Naive thymus-derived CD8-positive, alpha-beta T cell (primary cell): Measurements from ENCODE around the gene ERBB4. TPM values are rescaled to one million over a fixed set of nuclear protein-coding genes. Genes with fewer than 3 reads are reported as not detected.

Experiments used
- ATAC-seq, 2 donors: fragments of 150-1000 bp; cut with Tn5 transposase in 1 of 2; sonication (Bioruptor Pico), chemical (Tn5 transposase) in 1 of 2; 1 replicate in 1 of 2; 2 replicates in 1 of 2; pipeline ENCODE4 v1.10.0; 2021; ENCODE audit warnings: mild to moderate bottlenecking in 2 of 2, moderate library complexity in 2 of 2
- POLR2A ChIA-PET: fragments of 350-600 bp; sonication (Branson Sonifier 250); formaldehyde crosslinking; loops from one replicate; lab custom pipeline; 2021; ENCODE audit warnings: antibody characterized with exemption; lab: Charles Lee
- DNase-seq, 10 donors: peaks; one replicate each; pipeline versions ENCODE4 v3.0.0 to v3.0.0-alpha.2; 2020 to 2022
- H3K27ac Mint-ChIP-seq, 10 donors: one replicate each; pipeline ENCODE4 v1.8.0; 2020 to 2022; ENCODE audit warnings: mild to moderate bottlenecking in 10 of 10, mixed read lengths in 10 of 10, moderate library complexity in 4 of 10, inconsistent platforms in 1 of 10
- H3K27me3 Mint-ChIP-seq, 5 donors: one replicate each; pipeline ENCODE4 v1.8.0; 2021 to 2022; ENCODE audit warnings: mixed read lengths in 5 of 5
- H3K36me3 Mint-ChIP-seq, 3 donors: one replicate each; pipeline ENCODE4 v1.8.0; 2020 to 2022; ENCODE audit warnings: mixed read lengths in 3 of 3, mild to moderate bottlenecking in 2 of 3, inconsistent platforms in 1 of 3
- H3K4me1 Mint-ChIP-seq, 4 donors: one replicate each; pipeline ENCODE4 v1.8.0; 2021 to 2022; ENCODE audit warnings: mixed read lengths in 4 of 4
- H3K4me3 Mint-ChIP-seq, 10 donors: one replicate each; pipeline ENCODE4 v1.8.0; 2020 to 2022; ENCODE audit warnings: mild to moderate bottlenecking in 10 of 10, mixed read lengths in 10 of 10, moderate library complexity in 6 of 10, inconsistent platforms in 1 of 10
- H3K9me3 Mint-ChIP-seq, 9 donors: one replicate each; pipeline ENCODE4 v1.8.0; 2020 to 2022; ENCODE audit warnings: mixed read lengths in 9 of 9, mild to moderate bottlenecking in 3 of 9, inconsistent platforms in 1 of 9, moderate library complexity in 1 of 9
- polyA plus RNA-seq, 3 donors: library from polyadenylated mRNA; unstranded; fragments of 300-500 nt; fragmentation: Illumina TruSeq; gene quantifications; one replicate each; pipeline ENCODE4 v1.2.3, GENCODE V29; 2021
- total RNA-seq, 8 experiments: library from RNA in 2 of 8; stranded (reverse) in 2 of 8; gene quantifications; one replicate each; pipeline ENCODE4 v1.2.3 and lab custom pipeline; 2021 to 2026

The ERBB4 gene
- total and polyA plus RNA-seq, 5 experiments from 2014 or later: not detected

DNA sequence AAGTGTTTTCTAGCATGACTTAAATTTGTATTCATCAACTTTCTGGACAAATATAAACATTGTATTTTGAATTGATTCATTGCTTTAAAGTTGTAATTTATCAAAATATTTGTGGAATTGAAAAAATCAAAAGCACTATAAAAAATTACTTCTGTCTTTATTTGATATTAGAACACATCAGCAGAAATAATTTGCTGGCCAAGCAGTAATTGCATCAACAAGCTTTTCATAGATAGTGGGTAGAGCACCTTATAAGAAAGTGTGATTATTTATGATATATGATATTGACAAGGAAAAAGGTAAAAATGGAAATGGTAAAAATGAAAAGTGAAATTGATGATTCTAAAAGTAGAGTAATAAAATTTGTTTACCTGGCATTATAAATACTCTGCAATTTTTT, 1121.1 kb downstream of the ERBB4 start:
- DNase-seq (no peak), ATAC-seq (no peak)
- Mint-ChIP-seq H3K27ac (no peak overlapping the region), H3K4me3 (no peak overlapping the region), H3K27me3 (no peaks in the 10 kb centered on the region), H3K4me1 (no peaks in the 10 kb centered on the region), H3K9me3 (peaks cover 0 to 6% (median 0%) of the 10 kb centered on the region in 9 donors), H3K36me3 (no peaks in the 10 kb centered on the region)
- POLR2A ChIA-PET: no interaction called here

DNA sequence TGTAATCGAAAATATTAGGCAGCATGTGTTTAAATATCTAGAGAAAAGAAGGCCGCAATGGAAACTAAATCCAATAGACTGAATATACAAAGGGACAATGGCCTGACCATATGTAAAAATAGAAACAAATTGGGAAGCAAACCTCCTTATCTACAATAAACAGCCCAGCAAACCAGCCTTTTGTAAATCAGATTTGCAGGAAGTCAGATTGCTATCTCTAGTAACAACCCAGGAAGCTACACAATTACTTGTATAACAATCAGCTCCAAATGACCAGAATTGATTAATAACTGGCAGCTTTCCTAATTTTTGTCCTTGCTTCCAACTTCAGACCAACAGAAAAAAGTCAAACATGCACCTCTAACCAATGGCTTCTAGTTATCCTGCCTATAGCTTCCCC, 1122.2 kb downstream of the ERBB4 start:
- H3K9me3 Mint-ChIP-seq: peaks cover 0 to 6% (median 1%) of the 10 kb centered on the region in 9 donors
- DNase-seq (no peak), ATAC-seq (no peak)
- no peak overlapping the region for H3K27ac Mint-ChIP-seq
- no peaks in the 10 kb centered on the region for H3K4me1 Mint-ChIP-seq
- no peak overlapping the region for H3K4me3 Mint-ChIP-seq
- POLR2A ChIA-PET: no interaction called here
- no peaks in the 10 kb centered on the region for H3K36me3 Mint-ChIP-seq
- H3K27me3 Mint-ChIP-seq: no peaks in the 10 kb centered on the region

- Mint-ChIP-seq H3K27ac (peak overlapping the region in 1 of 10 donors; percentile 22), H3K9me3 (peaks cover 0 to 6% (median 1%) of the 10 kb centered on the region in 9 donors), H3K4me3 (no peak overlapping the region), H3K27me3 (no peaks in the 10 kb centered on the region), H3K4me1 (no peaks in the 10 kb centered on the region), H3K36me3 (no peaks in the 10 kb centered on the region)
- DNase-seq (no peak), ATAC-seq (no peak)
- POLR2A ChIA-PET: no interaction called here
Measured at GRCh38 chr2:211413746-211414145, 1124.9 kb downstream of the ERBB4 start.

- POLR2A ChIA-PET: no interaction called here
- ATAC-seq: no peak
- H3K4me3 Mint-ChIP-seq: no peak overlapping the region
- no peaks in the 10 kb centered on the region for H3K4me1 Mint-ChIP-seq
- peaks cover 0 to 4% (median 0%) of the 10 kb centered on the region in 9 donors for H3K9me3 Mint-ChIP-seq
- H3K36me3 Mint-ChIP-seq: no peaks in the 10 kb centered on the region
- H3K27ac Mint-ChIP-seq: no peak overlapping the region
- DNase-seq: no peak
- no peaks in the 10 kb centered on the region for H3K27me3 Mint-ChIP-seq
Measured at GRCh38 chr2:211408483-211408891, 1130.1 kb downstream of the ERBB4 start.

- Mint-ChIP-seq H3K36me3 (no peaks in the 10 kb centered on the region), H3K4me1 (no peaks in the 10 kb centered on the region), H3K4me3 (no peak overlapping the region), H3K27ac (no peak overlapping the region), H3K27me3 (no peaks in the 10 kb centered on the region), H3K9me3 (peaks cover 0 to 4% (median 0%) of the 10 kb centered on the region in 9 donors)
- POLR2A ChIA-PET: no interaction called here
- no peak for DNase-seq
- no peak for ATAC-seq
Measured at GRCh38 chr2:211407076-211407475, 1131.5 kb downstream of the ERBB4 start.

GRCh38 chr2:211405036-211405435, 1133.6 kb downstream of the ERBB4 start:
- Mint-ChIP-seq H3K4me3 (no peak overlapping the region), H3K4me1 (no peaks in the 10 kb centered on the region), H3K27me3 (no peaks in the 10 kb centered on the region), H3K9me3 (peaks cover 0 to 4% (median 0%) of the 10 kb centered on the region in 9 donors), H3K36me3 (no peaks in the 10 kb centered on the region), H3K27ac (no peak overlapping the region)
- ATAC-seq (no peak), DNase-seq (no peak)
- POLR2A ChIA-PET: no interaction called here

DNA sequence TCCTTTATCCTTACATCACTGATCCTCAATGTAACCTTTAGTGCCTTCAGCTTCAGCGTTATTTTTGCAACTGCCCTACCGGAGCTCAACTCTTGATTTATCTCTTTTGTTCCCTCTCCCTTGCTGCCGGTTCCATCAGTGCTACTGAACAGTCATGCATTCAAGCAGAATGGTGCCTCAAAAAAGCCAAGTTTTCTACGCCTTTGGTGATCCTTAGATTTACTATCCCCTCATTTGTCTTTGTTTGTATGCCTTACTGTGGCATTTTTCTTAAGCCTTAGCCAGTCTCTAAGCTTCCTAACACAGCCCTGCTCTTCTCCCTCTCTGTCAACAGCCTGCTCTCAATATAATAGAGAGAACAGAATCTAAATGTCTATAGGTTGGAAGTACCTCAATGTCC, 1134.5 kb downstream of the ERBB4 start:
- no peaks in the 10 kb centered on the region for H3K27me3 Mint-ChIP-seq
- no peak for DNase-seq
- POLR2A ChIA-PET: no interaction called here
- no peak for ATAC-seq
- H3K27ac Mint-ChIP-seq: no peak overlapping the region
- H3K9me3 Mint-ChIP-seq: peaks cover 0 to 4% (median 0%) of the 10 kb centered on the region in 9 donors
- no peaks in the 10 kb centered on the region for H3K36me3 Mint-ChIP-seq
- H3K4me3 Mint-ChIP-seq: no peak overlapping the region
- no peaks in the 10 kb centered on the region for H3K4me1 Mint-ChIP-seq

GRCh38 chr2:211401328-211401727, 1137.3 kb downstream of the ERBB4 start:
- H3K4me1 Mint-ChIP-seq: no peaks in the 10 kb centered on the region
- H3K4me3 Mint-ChIP-seq: no peak overlapping the region
- H3K27ac Mint-ChIP-seq: no peak overlapping the region
- peaks cover 0 to 4% (median 0%) of the 10 kb centered on the region in 5 donors for H3K27me3 Mint-ChIP-seq
- POLR2A ChIA-PET: no interaction called here
- H3K9me3 Mint-ChIP-seq: peaks cover 0 to 7% (median 0%) of the 10 kb centered on the region in 9 donors
- DNase-seq (no peak), ATAC-seq (no peak)
- H3K36me3 Mint-ChIP-seq: no peaks in the 10 kb centered on the region

GRCh38 chr2:211397764-211398163, 1140.8 kb downstream of the ERBB4 start:
- DNase-seq (no peak), ATAC-seq (no peak)
- POLR2A ChIA-PET: no interaction called here
- H3K4me3 Mint-ChIP-seq: no peak overlapping the region
- H3K36me3 Mint-ChIP-seq: no peaks in the 10 kb centered on the region
- H3K27ac Mint-ChIP-seq: no peak overlapping the region
- no peaks in the 10 kb centered on the region for H3K4me1 Mint-ChIP-seq
- H3K27me3 Mint-ChIP-seq: peaks cover 0 to 4% (median 0%) of the 10 kb centered on the region in 5 donors
- H3K9me3 Mint-ChIP-seq: peaks cover 0 to 3% (median 0%) of the 10 kb centered on the region in 9 donors

GRCh38 chr2:211396815-211397214, 1141.8 kb downstream of the ERBB4 start:
- Mint-ChIP-seq H3K9me3 (peaks cover 0 to 3% (median 0%) of the 10 kb centered on the region in 9 donors), H3K4me1 (no peaks in the 10 kb centered on the region), H3K36me3 (no peaks in the 10 kb centered on the region), H3K27me3 (peaks cover 0 to 4% (median 0%) of the 10 kb centered on the region in 5 donors), H3K4me3 (no peak overlapping the region), H3K27ac (no peak overlapping the region)
- ATAC-seq (no peak), DNase-seq (no peak)
- POLR2A ChIA-PET: no interaction called here

DNA sequence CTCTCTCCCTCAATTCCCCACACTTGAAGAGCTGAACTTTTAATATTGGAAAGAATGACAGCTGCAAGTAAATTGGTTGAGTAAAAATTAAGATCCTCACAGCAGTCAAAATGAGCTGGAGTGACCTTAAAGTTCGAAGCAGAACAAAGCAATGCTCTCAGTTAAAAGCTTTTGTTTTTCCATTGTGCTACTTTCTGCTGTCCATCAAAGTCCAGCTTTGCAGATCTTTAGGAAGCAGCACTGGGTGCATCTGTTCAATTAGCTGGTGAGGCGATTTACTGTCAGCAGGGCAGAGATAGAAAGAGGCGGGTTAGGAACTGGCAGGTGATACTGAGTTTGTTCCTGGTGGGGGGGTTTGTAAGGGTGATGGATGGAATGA, 1147.4 kb downstream of the ERBB4 start:
- POLR2A ChIA-PET: no interaction called here
- H3K4me3 Mint-ChIP-seq: no peak overlapping the region
- H3K27me3 Mint-ChIP-seq: no peaks in the 10 kb centered on the region
- DNase-seq (no peak), ATAC-seq (no peak)
- no peaks in the 10 kb centered on the region for H3K4me1 Mint-ChIP-seq
- no peaks in the 10 kb centered on the region for H3K36me3 Mint-ChIP-seq
- H3K9me3 Mint-ChIP-seq: peaks cover 0 to 3% (median 0%) of the 10 kb centered on the region in 9 donors
- H3K27ac Mint-ChIP-seq: no peak overlapping the region

- POLR2A ChIA-PET: no interaction called here
- peaks cover 0 to 3% (median 0%) of the 10 kb centered on the region in 9 donors for H3K9me3 Mint-ChIP-seq
- ATAC-seq (no peak), DNase-seq (no peak)
- no peaks in the 10 kb centered on the region for H3K36me3 Mint-ChIP-seq
- H3K27ac Mint-ChIP-seq: no peak overlapping the region
- H3K27me3 Mint-ChIP-seq: no peaks in the 10 kb centered on the region
- no peaks in the 10 kb centered on the region for H3K4me1 Mint-ChIP-seq
- H3K4me3 Mint-ChIP-seq: no peak overlapping the region
Measured at GRCh38 chr2:211390536-211391188, 1147.9 kb downstream of the ERBB4 start.

- H3K27ac Mint-ChIP-seq: no peak overlapping the region
Measured at GRCh38 chr2:211387734-211388133, 1150.9 kb downstream of the ERBB4 start.

DNA sequence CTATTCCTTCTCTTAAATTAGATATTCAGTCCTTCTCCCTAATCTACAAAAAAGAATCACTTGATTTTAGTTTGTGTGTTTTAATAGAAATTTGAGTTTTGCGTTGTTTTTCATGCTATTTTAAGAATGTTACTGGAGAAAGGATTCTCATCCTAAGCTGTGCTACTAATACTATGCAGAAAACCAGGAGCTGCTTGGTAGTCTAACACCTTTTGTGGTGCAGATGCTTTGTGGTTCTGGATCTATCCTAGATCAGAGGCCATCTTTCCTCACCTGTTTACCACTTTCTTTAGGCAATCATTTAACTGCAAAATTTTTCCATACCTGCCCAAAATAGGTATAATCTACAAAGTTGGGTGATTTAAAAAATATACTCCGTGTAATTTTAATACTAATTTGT, 1158.6 kb downstream of the ERBB4 start:
- no peaks in the 10 kb centered on the region for H3K4me1 Mint-ChIP-seq
- POLR2A ChIA-PET: no interaction called here
- ATAC-seq: no peak
- no peak for DNase-seq
- no peaks in the 10 kb centered on the region for H3K36me3 Mint-ChIP-seq
- peaks cover 0 to 9% (median 0%) of the 10 kb centered on the region in 9 donors for H3K9me3 Mint-ChIP-seq
- H3K27ac Mint-ChIP-seq: no peak overlapping the region
- H3K27me3 Mint-ChIP-seq: no peaks in the 10 kb centered on the region
- no peak overlapping the region for H3K4me3 Mint-ChIP-seq

More at GRCh38 chr2:211387734-211388133, 1150.9 kb downstream of the ERBB4 start:
- POLR2A ChIA-PET: no interaction called here
- peaks cover 0 to 3% (median 0%) of the 10 kb centered on the region in 9 donors for H3K9me3 Mint-ChIP-seq
- ATAC-seq: no peak
- no peak for DNase-seq
- H3K36me3 Mint-ChIP-seq: no peaks in the 10 kb centered on the region
- H3K27me3 Mint-ChIP-seq: no peaks in the 10 kb centered on the region
- no peaks in the 10 kb centered on the region for H3K4me1 Mint-ChIP-seq
- H3K4me3 Mint-ChIP-seq: no peak overlapping the region
